Fibroblast of pulmonary artery (primary cell): Measurements from ENCODE around the gene HIVEP3.

Experiments
- DNase-seq: peaks from one replicate; pipeline ENCODE4 v3.0.0-alpha.2; 2010; ENCODE audit warnings: low read depth
- H3K4me3 ChIP-seq: replicated peaks from 2 replicates; pipeline ENCODE4 v1.5.1; 2011; ENCODE audit warnings: low read depth, mild to moderate bottlenecking, control low read depth, low read length, moderate library complexity
- CTCF ChIP-seq: IDR thresholded peaks from 2 replicates; pipeline ENCODE4 v1.5.1; 2011; ENCODE audit warnings: mild to moderate bottlenecking, control low read depth, low read length, inconsistent platforms; ENCODE audit errors: missing control alignments

Gene HIVEP3

GRCh38 chr1:41889506-41890414 is 29.0 kb downstream of the HIVEP3 start:
- no peak for TF ChIP-seq CTCF
- DNase-seq = no peak

GRCh38 chr1:41888756-41889155 is 30.0 kb downstream of the HIVEP3 start:
- no peak for DNase-seq
- no peak overlapping the region for H3K4me3 ChIP-seq
- TF ChIP-seq CTCF = no peak

More at GRCh38 chr1:41889506-41890414, 29.0 kb downstream of the HIVEP3 start:
- H3K4me3 ChIP-seq = no peak overlapping the region

GRCh38 chr1:41887365-41887764 is 31.4 kb downstream of the HIVEP3 start:
- no peak for TF ChIP-seq CTCF
- no peak for DNase-seq
- no peak overlapping the region for H3K4me3 ChIP-seq

- no peak for DNase-seq
- no peak overlapping the region for H3K4me3 ChIP-seq
- TF ChIP-seq CTCF = no peak
Measured at GRCh38 chr1:41884256-41885230, 34.2 kb downstream of the HIVEP3 start.

GRCh38 chr1:41883507-41883906 is 35.2 kb downstream of the HIVEP3 start:
- no peak overlapping the region for H3K4me3 ChIP-seq
- no peak for DNase-seq
- TF ChIP-seq CTCF = no peak

GRCh38 chr1:41882486-41882885 is 36.2 kb downstream of the HIVEP3 start:
- TF ChIP-seq CTCF = no peak
- DNase-seq = no peak
- no peak overlapping the region for H3K4me3 ChIP-seq
